ENCODE data around the gene FOXC1.

The FOXC1 gene

DNA sequence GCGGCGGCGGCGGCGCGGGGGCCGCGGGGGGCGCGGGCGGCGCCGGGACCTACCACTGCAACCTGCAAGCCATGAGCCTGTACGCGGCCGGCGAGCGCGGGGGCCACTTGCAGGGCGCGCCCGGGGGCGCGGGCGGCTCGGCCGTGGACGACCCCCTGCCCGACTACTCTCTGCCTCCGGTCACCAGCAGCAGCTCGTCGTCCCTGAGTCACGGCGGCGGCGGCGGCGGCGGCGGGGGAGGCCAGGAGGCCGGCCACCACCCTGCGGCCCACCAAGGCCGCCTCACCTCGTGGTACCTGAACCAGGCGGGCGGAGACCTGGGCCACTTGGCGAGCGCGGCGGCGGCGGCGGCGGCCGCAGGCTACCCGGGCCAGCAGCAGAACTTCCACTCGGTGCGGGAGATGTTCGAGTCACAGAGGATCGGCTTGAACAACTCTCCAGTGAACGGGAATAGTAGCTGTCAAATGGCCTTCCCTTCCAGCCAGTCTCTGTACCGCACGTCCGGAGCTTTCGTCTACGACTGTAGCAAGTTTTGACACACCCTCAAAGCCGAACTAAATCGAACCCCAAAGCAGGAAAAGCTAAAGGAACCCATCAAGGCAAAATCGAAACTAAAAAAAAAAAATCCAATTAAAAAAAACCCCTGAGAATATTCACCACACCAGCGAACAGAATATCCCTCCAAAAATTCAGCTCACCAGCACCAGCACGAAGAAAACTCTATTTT is 2.0 kb downstream of the FOXC1 start:
- DNase-seq, result no peak

DNA sequence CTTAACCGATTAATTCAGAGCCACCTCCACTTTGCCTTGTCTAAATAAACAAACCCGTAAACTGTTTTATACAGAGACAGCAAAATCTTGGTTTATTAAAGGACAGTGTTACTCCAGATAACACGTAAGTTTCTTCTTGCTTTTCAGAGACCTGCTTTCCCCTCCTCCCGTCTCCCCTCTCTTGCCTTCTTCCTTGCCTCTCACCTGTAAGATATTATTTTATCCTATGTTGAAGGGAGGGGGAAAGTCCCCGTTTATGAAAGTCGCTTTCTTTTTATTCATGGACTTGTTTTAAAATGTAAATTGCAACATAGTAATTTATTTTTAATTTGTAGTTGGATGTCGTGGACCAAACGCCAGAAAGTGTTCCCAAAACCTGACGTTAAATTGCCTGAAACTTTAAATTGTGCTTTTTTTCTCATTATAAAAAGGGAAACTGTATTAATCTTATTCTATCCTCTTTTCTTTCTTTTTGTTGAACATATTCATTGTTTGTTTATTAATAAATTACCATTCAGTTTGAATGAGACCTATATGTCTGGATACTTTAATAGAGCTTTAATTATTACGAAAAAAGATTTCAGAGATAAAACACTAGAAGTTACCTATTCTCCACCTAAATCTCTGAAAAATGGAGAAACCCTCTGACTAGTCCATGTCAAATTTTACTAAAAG is 2.7 kb downstream of the FOXC1 start:
- no peak for DNase-seq

DNA sequence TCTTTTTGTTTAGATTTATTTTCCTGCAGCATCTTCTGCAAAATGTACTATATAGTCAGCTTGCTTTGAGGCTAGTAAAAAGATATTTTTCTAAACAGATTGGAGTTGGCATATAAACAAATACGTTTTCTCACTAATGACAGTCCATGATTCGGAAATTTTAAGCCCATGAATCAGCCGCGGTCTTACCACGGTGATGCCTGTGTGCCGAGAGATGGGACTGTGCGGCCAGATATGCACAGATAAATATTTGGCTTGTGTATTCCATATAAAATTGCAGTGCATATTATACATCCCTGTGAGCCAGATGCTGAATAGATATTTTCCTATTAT is 3.2 kb downstream of the FOXC1 start:
- no peak for DNase-seq

DNA sequence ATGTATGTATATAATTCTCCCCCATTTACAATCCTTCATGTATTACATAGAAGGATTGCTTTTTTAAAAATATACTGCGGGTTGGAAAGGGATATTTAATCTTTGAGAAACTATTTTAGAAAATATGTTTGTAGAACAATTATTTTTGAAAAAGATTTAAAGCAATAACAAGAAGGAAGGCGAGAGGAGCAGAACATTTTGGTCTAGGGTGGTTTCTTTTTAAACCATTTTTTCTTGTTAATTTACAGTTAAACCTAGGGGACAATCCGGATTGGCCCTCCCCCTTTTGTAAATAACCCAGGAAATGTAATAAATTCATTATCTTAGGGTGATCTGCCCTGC is 3.6 kb downstream of the FOXC1 start:
- no peak for DNase-seq

DNA sequence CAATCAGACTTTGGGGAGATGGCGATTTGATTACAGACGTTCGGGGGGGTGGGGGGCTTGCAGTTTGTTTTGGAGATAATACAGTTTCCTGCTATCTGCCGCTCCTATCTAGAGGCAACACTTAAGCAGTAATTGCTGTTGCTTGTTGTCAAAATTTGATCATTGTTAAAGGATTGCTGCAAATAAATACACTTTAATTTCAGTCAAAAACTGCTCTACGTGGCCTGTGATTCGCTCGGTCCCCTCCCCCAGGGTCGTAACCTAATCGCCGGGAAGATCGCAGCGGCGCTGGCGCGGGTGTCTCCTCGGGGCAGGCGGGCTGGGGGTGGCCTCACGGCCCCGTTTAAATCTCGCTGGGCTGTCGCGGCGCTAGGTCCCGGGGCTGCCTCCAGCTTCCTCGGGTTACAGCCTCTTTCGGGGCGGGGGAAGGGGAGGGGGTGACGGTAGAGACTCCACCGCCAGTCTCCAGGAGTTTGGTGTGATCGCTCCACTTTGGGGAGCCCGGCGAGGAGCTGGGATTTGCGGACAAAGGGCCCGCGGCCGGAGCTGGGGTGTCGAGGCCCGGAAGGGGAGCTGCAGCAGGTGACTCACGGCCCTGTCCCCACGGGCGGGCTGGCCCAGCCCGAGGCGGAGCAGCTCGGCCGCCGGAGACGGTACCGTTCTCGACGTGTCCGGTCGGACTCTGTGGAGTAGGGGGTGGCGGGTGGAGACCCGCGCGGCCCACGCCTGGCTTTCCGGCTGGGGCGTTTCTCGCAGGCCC is 4.2 kb downstream of the FOXC1 start:
- no peak for DNase-seq

DNA sequence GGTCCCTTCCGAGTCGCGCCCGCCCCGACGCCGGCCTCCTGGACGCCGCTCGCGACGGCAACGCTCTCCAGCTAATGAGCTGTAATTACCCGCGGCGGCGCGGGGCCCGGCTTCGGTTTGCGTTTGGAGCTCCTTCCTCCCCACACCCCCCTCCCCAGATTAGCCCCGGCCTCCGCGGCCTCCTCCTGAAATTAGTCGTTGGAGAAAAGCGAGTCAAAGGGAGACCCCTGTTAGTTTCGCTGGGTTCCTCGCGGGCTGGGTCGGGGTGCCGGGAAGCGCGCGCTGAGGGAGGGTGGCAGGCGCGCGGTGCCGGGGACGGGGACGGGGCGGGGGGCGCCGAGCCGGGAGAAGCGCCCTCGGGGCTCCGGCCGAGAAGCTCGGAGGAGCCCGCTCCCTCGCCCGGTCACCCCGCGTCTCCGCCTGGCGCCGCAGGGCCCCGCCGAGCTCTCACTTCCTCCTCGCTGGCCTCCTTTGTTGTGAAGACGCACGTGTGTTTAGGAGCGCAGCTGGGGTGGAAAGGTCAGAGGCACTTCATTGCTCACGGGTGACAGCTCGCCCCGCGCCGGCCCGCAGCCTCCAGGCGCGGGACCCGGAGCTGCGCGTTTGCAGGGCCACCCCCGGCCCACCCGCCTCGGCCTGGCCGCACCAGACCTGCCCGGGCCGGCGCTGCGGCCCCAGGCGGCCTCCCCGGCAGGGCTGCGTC is 4.9 kb downstream of the FOXC1 start:
- no peak for DNase-seq

DNA sequence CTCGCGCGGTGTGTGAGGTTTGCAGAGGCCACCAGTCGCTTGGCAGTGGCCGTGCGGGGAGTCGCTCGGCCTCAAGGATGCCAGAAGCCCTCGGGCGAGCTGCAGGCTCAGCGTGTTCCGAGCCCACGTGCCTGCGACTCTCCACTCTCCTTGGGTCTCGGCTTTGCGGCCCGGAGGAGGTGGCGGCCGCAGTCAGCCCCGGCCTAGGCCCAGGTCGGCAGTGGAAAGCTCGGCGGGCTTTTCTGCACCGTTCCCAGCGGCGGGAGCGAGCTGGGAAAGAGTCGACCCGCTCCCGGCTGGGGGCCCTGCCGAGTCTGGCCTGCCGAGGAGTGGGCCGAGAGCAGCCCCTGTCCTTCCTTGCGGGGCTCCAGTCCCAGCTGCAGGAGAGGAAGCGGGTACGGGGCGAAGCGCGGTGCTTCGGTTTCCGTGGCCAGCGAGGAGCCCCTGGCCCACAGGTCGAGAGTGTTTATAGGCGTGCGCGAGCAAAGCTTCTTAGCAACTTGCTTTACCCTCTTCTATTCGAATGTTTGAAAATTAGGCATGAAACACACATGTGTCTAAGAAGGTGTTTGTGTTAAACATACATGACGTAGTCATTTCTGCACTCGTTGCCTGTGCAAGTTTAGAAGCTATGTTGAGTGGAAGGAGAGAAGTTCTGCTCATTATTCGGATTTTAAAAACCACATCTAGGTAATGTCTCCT is 5.6 kb downstream of the FOXC1 start:
- DNase-seq, result no peak

DNA sequence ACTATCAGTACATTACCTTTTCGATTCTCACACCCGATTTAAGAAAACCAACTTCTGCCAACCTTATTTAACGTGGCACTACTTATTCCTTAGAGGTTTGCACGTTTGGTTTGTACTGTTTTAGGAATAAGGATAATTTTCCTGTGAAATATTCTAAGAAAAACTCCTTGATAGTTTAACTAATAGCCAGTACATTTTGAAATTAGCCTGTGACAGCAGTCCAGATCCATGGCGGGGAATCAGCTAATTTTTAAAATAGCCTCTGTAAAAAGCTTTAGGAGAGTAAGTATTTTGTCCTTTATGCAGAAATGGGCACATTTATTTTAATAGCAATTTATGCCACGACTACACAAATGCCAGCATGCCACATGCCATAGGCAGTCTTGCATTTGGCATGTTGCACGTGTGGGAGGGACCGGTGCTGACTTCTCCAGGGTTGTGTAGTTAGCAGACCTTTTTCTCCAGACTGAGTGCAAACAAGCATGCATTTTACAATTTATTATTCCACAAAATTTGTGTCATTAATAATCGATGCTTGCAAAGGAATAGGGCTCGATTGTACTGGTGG is 6.2 kb downstream of the FOXC1 start:
- DNase-seq, result no peak

DNA sequence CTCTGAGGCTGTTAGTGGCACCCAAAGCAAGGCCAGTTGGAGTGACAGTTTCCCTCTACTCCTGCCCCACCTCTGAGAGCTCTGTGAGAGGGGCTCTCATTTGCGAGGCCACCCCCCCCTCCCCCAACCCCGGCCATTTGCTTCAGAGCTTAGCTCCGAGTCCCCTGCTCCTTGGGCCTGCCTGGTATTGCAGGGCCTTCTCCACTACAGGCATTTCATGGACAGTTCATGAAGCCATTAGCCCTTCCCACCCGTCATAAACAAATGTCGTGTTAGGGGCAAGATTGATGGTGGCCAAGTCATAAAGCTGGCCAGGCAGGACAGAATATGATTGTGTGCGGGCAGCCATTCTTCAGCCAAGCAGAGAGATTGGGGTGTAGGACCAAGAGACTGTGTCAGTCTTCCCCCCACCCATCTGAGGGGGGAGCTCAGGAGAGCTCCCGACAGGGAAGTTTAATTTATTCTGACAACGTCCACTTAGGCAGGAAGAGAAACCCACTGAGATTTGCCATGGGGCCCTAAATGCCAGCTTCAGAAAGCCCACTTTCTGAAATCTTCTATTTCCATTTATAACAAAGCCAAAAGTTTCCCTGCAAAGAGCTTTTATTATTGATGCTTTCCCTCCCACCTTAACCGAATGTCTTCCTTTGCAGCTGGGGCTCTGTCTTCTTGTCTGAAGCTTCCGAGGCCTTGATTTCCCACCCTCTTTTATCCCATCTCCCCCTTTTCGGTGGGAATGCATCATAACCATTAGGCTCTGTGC is 7.2 kb downstream of the FOXC1 start:
- no peak for DNase-seq

DNA sequence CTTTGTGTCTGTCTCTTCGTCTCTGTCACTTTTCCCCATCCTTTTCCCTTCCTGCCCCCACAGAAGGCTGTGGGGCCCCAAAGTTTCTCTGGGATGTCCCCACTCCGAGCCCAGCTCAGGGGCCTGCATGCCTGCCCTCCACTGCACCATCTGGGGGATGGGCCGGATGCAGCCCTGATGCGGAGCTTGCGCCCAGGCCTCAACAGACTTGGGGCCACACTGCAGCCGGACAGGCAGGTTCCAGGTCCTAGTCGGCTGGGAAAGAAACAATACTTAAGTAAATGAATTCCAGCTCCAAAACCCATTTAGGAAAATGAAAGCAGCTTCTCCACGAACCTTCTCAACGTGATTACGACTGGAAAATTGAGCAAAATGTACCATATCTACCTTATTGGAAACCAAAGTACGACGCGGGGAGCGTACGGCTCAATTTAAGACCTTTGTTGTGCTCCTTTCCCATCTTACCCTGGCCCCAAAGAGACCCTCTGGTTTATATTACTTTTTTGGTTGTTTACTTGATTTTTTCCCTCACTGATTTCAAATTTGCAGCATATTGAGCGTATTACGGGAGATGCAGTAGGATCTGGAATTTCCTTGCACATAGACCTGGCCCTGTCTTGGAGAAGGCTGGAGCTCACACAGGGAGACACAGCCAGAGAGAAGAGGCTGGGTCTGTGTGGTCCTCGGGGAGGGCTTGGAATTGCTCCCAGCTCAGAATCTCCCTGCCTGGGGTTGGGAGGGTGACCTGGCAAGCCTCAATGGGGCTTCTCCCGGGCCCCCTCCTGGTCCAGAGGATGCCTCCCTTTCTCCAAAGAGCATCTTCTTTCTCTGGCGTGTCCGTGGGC is 8.0 kb downstream of the FOXC1 start:
- no peak for DNase-seq

DNA sequence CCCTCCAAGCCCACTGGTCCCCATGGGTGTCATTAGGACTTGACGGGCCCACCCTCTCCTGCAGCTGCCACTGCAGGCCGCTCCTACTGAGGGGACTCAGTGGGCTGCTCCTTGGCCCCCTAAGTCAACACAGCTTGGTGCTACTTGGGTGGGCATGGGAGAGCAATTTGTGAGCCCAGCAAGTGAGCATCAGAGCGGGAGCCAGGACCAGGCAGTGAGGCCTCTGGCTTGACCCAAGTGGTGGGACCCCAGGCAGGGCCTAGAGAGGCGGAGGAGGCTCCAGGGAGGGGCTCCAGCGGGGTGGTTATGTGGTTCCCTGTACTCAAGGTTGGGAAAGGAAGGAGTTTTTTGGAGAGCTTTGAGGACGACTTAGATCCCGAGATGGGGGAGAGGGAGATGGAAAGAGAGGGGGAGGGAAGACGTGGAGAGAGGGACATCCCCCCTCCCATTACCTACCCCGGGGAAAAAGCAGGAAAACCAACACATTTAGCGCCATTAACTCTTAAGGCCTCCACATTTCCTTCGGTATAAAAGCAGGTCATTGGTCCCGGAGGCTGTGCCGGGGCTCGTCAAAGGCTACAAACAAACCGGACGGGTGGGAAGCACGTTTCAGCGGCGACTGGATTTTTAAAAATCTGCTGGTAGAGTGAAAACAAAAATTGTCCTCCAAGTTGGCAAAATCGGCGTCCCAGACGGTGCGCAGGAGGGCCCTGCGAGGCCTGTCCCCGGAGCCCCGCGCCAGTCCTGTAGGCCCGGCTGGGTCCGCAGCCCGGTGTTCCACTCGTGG is 8.8 kb downstream of the FOXC1 start:
- no peak for DNase-seq

DNA sequence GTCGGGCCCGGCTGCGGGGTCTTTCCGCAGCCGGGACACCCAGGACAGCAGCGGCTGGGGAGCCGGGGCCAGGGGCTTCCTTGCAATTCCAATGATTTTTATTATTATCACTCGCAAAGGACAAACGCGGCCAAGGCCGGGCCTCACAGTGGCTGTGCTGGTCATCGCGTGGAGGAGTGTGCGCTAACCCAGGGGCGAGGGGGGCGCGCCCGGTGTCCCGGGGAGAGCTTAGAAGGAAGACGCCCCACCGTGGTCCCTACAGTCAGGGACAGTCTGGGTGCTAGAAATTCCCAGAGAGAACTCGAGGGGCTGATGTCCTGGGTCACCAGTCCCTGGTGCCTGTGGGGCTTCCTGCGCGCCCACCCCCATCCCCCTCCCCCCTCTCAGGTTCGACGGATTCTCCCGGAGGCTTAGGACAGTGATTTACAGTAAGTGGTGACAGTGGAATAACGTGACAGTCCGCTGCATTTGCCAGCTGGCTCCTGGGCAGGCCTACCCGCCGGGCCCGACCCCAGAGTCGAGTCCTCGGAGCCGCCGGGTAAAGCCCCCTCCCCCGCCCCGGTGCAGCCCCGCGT is 9.5 kb downstream of the FOXC1 start:
- no peak for DNase-seq

DNA sequence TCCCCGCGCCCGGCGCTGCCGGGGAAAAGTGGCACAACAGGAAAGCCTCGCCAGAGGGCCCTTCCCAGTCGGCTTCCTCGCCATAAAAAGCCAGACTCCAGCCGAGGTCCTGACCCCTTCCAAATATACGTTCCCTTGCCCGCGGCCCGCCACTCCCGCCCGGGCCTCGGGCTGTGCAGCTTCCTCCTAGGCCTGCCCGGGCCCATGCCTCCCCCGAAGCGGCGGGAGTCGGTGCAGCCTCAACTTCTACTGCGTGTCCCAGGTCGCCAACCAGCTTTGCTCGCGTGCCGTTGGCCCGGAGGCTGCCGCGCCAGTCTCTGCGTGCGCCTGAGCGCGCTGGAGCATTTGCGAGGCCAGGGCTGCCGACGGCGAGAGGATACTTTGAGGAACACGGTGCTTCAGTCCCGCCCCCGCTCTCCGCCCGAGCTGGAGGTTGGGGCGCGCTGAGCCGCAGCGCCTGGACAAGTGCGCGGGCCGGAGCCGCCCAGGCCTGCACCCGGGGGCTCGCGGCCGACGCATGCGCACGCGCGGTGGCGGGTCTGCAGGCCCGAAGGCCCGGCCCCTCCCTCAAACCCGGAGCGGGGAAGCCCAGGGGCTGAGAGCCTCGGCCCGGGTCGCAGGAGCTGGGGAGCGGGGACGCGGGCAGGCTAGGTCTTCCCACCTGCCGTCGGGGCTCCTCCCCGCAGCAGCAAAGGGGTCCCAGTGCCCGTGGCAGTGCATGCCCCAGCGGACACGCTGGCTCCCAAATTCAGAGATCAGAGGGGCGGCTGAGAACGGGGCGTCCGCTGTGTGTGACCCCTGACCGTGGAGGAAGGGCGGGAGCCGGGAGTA is 10.2 kb downstream of the FOXC1 start:
- no peak for DNase-seq

DNA sequence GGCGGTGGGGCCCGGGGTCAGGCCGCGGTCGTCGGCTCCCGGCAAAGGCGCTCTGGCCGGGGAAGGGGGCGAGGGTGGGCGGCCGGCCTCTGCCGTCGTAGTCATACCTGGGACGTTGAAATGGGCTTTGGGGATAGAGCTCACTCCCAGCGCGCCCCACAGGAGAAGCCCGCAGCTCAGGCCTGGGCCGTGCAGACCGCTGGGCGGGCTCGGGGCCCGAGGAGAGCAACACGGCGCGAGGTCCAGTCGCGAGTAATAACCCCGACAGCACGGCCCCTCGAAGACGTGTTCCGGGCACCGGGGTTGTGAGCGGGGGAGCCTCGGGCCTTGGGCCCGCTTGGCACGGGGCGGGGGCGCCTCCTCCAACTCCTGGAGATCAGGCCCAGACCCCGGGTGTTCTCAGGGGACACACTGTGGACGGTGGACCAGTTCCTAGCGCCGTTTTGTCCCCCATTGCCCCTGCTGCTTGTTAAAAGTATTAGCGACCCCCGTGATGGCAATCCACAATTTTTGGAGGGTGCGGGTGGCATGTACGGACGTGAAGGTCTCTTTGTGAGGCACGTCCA is 10.9 kb downstream of the FOXC1 start:
- no peak for DNase-seq

DNA sequence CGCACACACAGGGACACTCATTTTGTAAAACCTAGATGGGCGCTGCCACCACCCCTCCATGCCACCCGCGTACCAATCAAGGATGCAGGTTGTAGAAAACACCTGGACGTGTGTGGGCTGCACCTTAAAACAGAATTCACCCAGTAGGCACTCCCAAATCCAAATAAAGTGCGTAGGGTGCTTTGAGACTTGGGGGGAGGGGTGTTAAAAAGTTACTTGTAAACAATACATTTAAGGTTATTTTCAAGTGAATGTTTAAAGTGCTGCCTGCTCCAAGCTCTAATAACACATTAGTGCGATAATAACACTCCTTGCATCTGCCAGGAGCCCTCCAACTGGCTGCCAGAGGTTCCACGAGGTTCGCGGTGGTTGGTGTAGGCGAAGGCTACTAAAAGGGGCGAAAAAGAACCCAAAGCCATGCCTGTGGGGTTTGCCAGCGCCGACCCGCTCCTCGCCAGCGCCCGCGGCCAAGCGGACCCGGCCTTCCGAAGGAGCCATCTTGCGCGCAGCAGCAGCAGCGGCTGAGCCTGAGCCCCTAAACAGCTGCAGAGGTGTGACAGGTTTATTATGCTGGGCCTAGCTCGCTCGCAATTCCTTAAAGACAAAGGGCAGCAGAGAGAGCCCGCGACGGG is 11.5 kb downstream of the FOXC1 start:
- no peak for DNase-seq

DNA sequence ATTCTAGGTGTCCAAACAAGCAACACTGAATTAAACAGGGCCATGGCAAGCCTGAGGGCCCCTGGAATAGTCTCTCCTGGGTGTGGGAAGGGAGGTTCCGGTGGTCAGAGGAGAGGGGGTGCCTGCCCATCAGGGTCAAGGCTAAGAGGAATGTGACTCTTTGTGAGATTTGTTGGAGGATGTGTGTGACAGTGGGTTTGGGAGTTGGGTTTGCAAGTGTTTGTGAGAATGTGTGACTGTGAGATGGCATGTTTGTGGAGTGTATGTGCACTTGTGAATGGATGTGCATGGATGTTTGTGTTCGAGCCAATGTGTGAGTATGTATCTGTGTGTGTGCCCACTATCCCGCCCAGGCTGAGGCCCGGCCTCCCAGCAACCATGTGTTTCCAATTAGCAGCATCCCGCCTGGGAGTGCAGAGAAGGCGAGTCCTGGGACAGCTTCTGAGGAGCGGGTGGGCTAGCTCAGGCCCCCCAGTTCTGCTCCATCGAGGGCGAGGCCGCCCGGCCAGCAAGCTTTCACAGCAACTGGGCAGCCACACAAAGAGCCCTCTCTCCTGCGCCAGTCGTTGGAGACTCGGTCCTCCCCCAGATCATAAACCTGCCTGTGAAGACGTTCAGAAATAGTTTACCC is 12.6 kb downstream of the FOXC1 start:
- DNase-seq, result no peak
